ENCODE data around the gene SPATA16. TPM values are rescaled to one million over a fixed set of nuclear protein-coding genes. Genes with fewer than 3 reads are reported as not detected.

SPATA16 gene
- polyA plus RNA-seq, 1 donor from 2014 or later = not detected

GRCh38 chr3:172918165-172918564 lies 222.9 kb downstream of the SPATA16 start:
- no peak overlapping the region for H3K4me3 ChIP-seq (ENCODE audit: low read length)
- no peaks in the 10 kb centered on the region for H3K27me3 ChIP-seq (ENCODE audit: insufficient read depth, low read depth, low read length)
- no peak overlapping the region for H2AFZ ChIP-seq (ENCODE audit: low read depth, low read length)
- H3K79me2 ChIP-seq (replicated peaks; ENCODE audit: insufficient read depth, low read length) = no peaks in the 10 kb centered on the region
- no peak overlapping the region for H3K4me2 ChIP-seq (ENCODE audit: low read length)
- no peak overlapping the region for H3K9ac ChIP-seq (ENCODE audit: low read length)
- TF ChIP-seq SMC3 (conservative IDR thresholded peaks at IDR 0.05; ENCODE audit: poor library complexity) (no peak), MXI1 (conservative IDR thresholded peaks at IDR 0.05; ENCODE audit: poor library complexity, severe bottlenecking) (no peak), RAD21 (conservative IDR thresholded peaks at IDR 0.05) (no peak), TAF1 (IDR thresholded peaks at IDR 0.05; ENCODE audit: low read depth) (no peak), CTCF (IDR thresholded peaks at IDR 0.05; ENCODE audit: poor library complexity, severe bottlenecking) (no peak), EZH2 (IDR thresholded peaks at IDR 0.05; ENCODE audit: borderline replicate concordance, insufficient read depth, low read length, poor library complexity, severe bottlenecking) (no peak), EP300 (conservative IDR thresholded peaks at IDR 0.05; ENCODE audit: poor library complexity, severe bottlenecking) (no peak)
- no peaks in the 10 kb centered on the region for H4K20me1 ChIP-seq (ENCODE audit: insufficient read depth)
- no peak overlapping the region for H3K27ac ChIP-seq (ENCODE audit: low read length)
- no peaks in the 10 kb centered on the region for H3F3A ChIP-seq (ENCODE audit: insufficient read depth, low read length, poor library complexity, severe bottlenecking)
- no peaks in the 10 kb centered on the region for H3K9me3 ChIP-seq (ENCODE audit: low read length)
- H3K36me3 ChIP-seq (ENCODE audit: insufficient read depth, low read length) = no peaks in the 10 kb centered on the region
- no peaks in the 10 kb centered on the region for H3K9me2 ChIP-seq (ENCODE audit: insufficient read depth, low read length)

- no peaks in the 10 kb centered on the region for H3K9me2 ChIP-seq (ENCODE audit: insufficient read depth, low read length)
- H3K4me3 ChIP-seq (ENCODE audit: low read length) = no peak overlapping the region
- no peaks in the 10 kb centered on the region for H4K20me1 ChIP-seq (ENCODE audit: insufficient read depth)
- no peak overlapping the region for H3K9ac ChIP-seq (ENCODE audit: low read length)
- no peak overlapping the region for H3K27ac ChIP-seq (ENCODE audit: low read length)
- no peaks in the 10 kb centered on the region for H3K79me2 ChIP-seq (replicated peaks; ENCODE audit: insufficient read depth, low read length)
- TF ChIP-seq CTCF (IDR thresholded peaks at IDR 0.05; ENCODE audit: poor library complexity, severe bottlenecking) = no peak
- no peak for TF ChIP-seq SMC3 (conservative IDR thresholded peaks at IDR 0.05; ENCODE audit: poor library complexity)
- TF ChIP-seq RAD21 (conservative IDR thresholded peaks at IDR 0.05) = no peak
- no peak for TF ChIP-seq TAF1 (IDR thresholded peaks at IDR 0.05; ENCODE audit: low read depth)
- TF ChIP-seq REST (IDR thresholded peaks at IDR 0.05; ENCODE audit: borderline replicate concordance) = no peak
- no peak overlapping the region for H2AFZ ChIP-seq (ENCODE audit: low read depth, low read length)
- no peaks in the 10 kb centered on the region for H3K9me3 ChIP-seq (ENCODE audit: low read length)
- H3F3A ChIP-seq (ENCODE audit: insufficient read depth, low read length, poor library complexity, severe bottlenecking) = no peaks in the 10 kb centered on the region
- no peaks in the 10 kb centered on the region for H3K36me3 ChIP-seq (ENCODE audit: insufficient read depth, low read length)
- H3K4me2 ChIP-seq (ENCODE audit: low read length) = no peak overlapping the region
- H3K27me3 ChIP-seq (ENCODE audit: insufficient read depth, low read depth, low read length) = no peaks in the 10 kb centered on the region
These were observed 225.0 kb downstream of the SPATA16 start for GRCh38 chr3:172915911-172916514.

Measured in neural cell (in vitro differentiated cells).